ENCODE measurements around the gene LRTM2. TPM values are rescaled to one million over a fixed set of nuclear protein-coding genes. Genes with fewer than 3 reads are reported as not detected.

Gene LRTM2
- total RNA-seq, 3 donors from 2014 or later (not counting 1 experiment from before 2014, with no cell fraction given), result not detected

GRCh38 chr12:1807087-1807860 lies 13.1 kb upstream of the LRTM2 start:
- H3K4me3 Mint-ChIP-seq, result peak overlapping the region; percentile 21
- intact Hi-C loops (cut with micrococcal nuclease), result no loop called here
- H3K4me1 ChIP-seq (ENCODE audit: control insufficient read depth, insufficient read depth, low read length), result peaks cover 57% of the 10 kb centered on the region

GRCh38 chr12:1808036-1808797 lies 12.1 kb upstream of the LRTM2 start:
- 89% methylated on average over 19 of the region's 19 CpGs for WGBS (ENCODE audit: insufficient coverage)
- intact Hi-C loops (cut with micrococcal nuclease), result no loop called here
- DNase-seq, result no peak
- peak overlapping the region; percentile 47 for H3K27ac ChIP-seq (ENCODE audit: low read length)
- Mint-ChIP-seq H3K27ac (peak overlapping the region; percentile 80 to 89), H3K4me1 (peaks cover 24 to 50% of the 10 kb centered on the region in 2 donors), H3K9me3 (no peaks in the 10 kb centered on the region), H3K36me3 (no peaks in the 10 kb centered on the region), H3K4me3 (no peak overlapping the region), H3K27me3 (ENCODE audit: low read depth in 2 of 2) (no peaks in the 10 kb centered on the region)
- no peaks in the 10 kb centered on the region for H3K9me3 ChIP-seq (ENCODE audit: control insufficient read depth, insufficient read depth, low read length)
- H3K4me3 ChIP-seq (ENCODE audit: low read length), result no peak overlapping the region
- no peak for TF ChIP-seq CTCF (IDR thresholded peaks at IDR 0.05)
- ATAC-seq, result no peak
- peaks cover 67% of the 10 kb centered on the region for H3K4me1 ChIP-seq (ENCODE audit: control insufficient read depth, insufficient read depth, low read length)
- no peaks in the 10 kb centered on the region for H3K36me3 ChIP-seq (ENCODE audit: control insufficient read depth, insufficient read depth, low read length)
- no peaks in the 10 kb centered on the region for H3K27me3 ChIP-seq (ENCODE audit: control insufficient read depth, insufficient read depth, low read length)

More at GRCh38 chr12:1807087-1807860, 13.1 kb upstream of the LRTM2 start:
- 91% methylated on average over 15 of the region's 15 CpGs for WGBS (ENCODE audit: insufficient coverage)
- TF ChIP-seq CTCF (IDR thresholded peaks at IDR 0.05), result no peak
- no peaks in the 10 kb centered on the region for H3K36me3 Mint-ChIP-seq
- peaks cover 24 to 49% of the 10 kb centered on the region in 2 donors for H3K4me1 Mint-ChIP-seq
- no peak overlapping the region for H3K27ac ChIP-seq (ENCODE audit: low read length)
- no peak overlapping the region for H3K4me3 ChIP-seq (ENCODE audit: low read length)
- DNase-seq (no peak), ATAC-seq (no peak)
- no peaks in the 10 kb centered on the region for H3K9me3 Mint-ChIP-seq
- H3K27ac Mint-ChIP-seq, result peak overlapping the region; percentile 41 to 64
- H3K27me3 ChIP-seq (ENCODE audit: control insufficient read depth, insufficient read depth, low read length), result no peaks in the 10 kb centered on the region
- no peaks in the 10 kb centered on the region for H3K9me3 ChIP-seq (ENCODE audit: control insufficient read depth, insufficient read depth, low read length)
- H3K27me3 Mint-ChIP-seq (ENCODE audit: low read depth in 2 of 2), result no peaks in the 10 kb centered on the region
- no peaks in the 10 kb centered on the region for H3K36me3 ChIP-seq (ENCODE audit: control insufficient read depth, insufficient read depth, low read length)

- Mint-ChIP-seq H3K4me1 (peaks cover 24 to 50% of the 10 kb centered on the region in 2 donors), H3K36me3 (no peaks in the 10 kb centered on the region), H3K27me3 (ENCODE audit: low read depth in 2 of 2) (no peaks in the 10 kb centered on the region), H3K27ac (peak overlapping the region; percentile 80 to 89), H3K9me3 (no peaks in the 10 kb centered on the region), H3K4me3 (peak overlapping the region; percentile 35)
- Histone ChIP-seq H3K27ac (ENCODE audit: low read length) (peak overlapping the region; percentile 47), H3K4me3 (ENCODE audit: low read length) (no peak overlapping the region), H3K36me3 (ENCODE audit: control insufficient read depth, insufficient read depth, low read length) (no peaks in the 10 kb centered on the region), H3K9me3 (ENCODE audit: control insufficient read depth, insufficient read depth, low read length) (no peaks in the 10 kb centered on the region), H3K4me1 (ENCODE audit: control insufficient read depth, insufficient read depth, low read length) (peaks cover 74% of the 10 kb centered on the region), H3K27me3 (ENCODE audit: control insufficient read depth, insufficient read depth, low read length) (no peaks in the 10 kb centered on the region)
- 70% methylated on average over 19 of the region's 22 CpGs for WGBS (ENCODE audit: insufficient coverage)
- ATAC-seq (peak; percentile 45 to 58 (median 46)), DNase-seq (no peak)
- TF ChIP-seq CTCF (IDR thresholded peaks at IDR 0.05), result no peak
- intact Hi-C loops (cut with micrococcal nuclease), result no loop called here
Measured at GRCh38 chr12:1808798-1809480, 11.4 kb upstream of the LRTM2 start.
